ENCODE measurements around the gene CRB2. TPM values are rescaled to one million over a fixed set of nuclear protein-coding genes. Genes with fewer than 3 reads are reported as not detected.

CRB2 gene
- total RNA-seq, 4 donors from 2014 or later = 2.2 to 19.4 (median 3.1) TPM

GRCh38 chr9:123424131-123424530, 68.1 kb downstream of the CRB2 start:
- Histone ChIP-seq H3K27me3 (no peaks in the 10 kb centered on the region), H3K4me3 (no peak overlapping the region), H3K36me3 (no peaks in the 10 kb centered on the region), H3K9me3 (no peaks in the 10 kb centered on the region), H3K27ac (no peak overlapping the region), H3K4me1 (no peaks in the 10 kb centered on the region)
- DNase-seq = peak in 1 of 2 donors; percentile 12
- TF ChIP-seq POLR2A (IDR thresholded peaks at IDR 0.05) (no peak), CTCF (IDR thresholded peaks at IDR 0.05) (no peak)
- intact Hi-C loops (cut with DNase I; ENCODE audit: low total_unique reads) = no loop called here

- Histone ChIP-seq H3K4me3 (no peak overlapping the region), H3K27ac (no peak overlapping the region)
These were observed 68.7 kb downstream of the CRB2 start for GRCh38 chr9:123424552-123425225.

GRCh38 chr9:123425261-123425821, 69.3 kb downstream of the CRB2 start:
- intact Hi-C loops (cut with DNase I; ENCODE audit: low total_unique reads) = no loop called here
- TF ChIP-seq CTCF (IDR thresholded peaks at IDR 0.05) = no peak
- TF ChIP-seq POLR2A (IDR thresholded peaks at IDR 0.05) = no peak
- no peaks in the 10 kb centered on the region for H3K36me3 ChIP-seq
- no peak for DNase-seq
- no peak overlapping the region for H3K27ac ChIP-seq
- H3K4me1 ChIP-seq = no peaks in the 10 kb centered on the region
- no peak overlapping the region for H3K4me3 ChIP-seq
- H3K27me3 ChIP-seq = no peaks in the 10 kb centered on the region
- no peaks in the 10 kb centered on the region for H3K9me3 ChIP-seq

More at GRCh38 chr9:123424552-123425225, 68.7 kb downstream of the CRB2 start:
- DNase-seq = no peak
- H3K9me3 ChIP-seq = no peaks in the 10 kb centered on the region
- no peaks in the 10 kb centered on the region for H3K27me3 ChIP-seq
- H3K4me1 ChIP-seq = no peaks in the 10 kb centered on the region
- no peaks in the 10 kb centered on the region for H3K36me3 ChIP-seq
- intact Hi-C loops (cut with DNase I; ENCODE audit: low total_unique reads) = no loop called here
- TF ChIP-seq CTCF (IDR thresholded peaks at IDR 0.05) (no peak), POLR2A (IDR thresholded peaks at IDR 0.05) (no peak)

GRCh38 chr9:123425836-123426365, 69.9 kb downstream of the CRB2 start:
- no peaks in the 10 kb centered on the region for H3K9me3 ChIP-seq
- no peaks in the 10 kb centered on the region for H3K36me3 ChIP-seq
- no peak overlapping the region for H3K27ac ChIP-seq
- no peak for TF ChIP-seq CTCF (IDR thresholded peaks at IDR 0.05)
- TF ChIP-seq POLR2A (IDR thresholded peaks at IDR 0.05) = no peak
- intact Hi-C loops (cut with DNase I; ENCODE audit: low total_unique reads) = no loop called here
- DNase-seq = no peak
- H3K4me3 ChIP-seq = no peak overlapping the region
- H3K4me1 ChIP-seq = no peaks in the 10 kb centered on the region
- H3K27me3 ChIP-seq = no peaks in the 10 kb centered on the region

DNA sequence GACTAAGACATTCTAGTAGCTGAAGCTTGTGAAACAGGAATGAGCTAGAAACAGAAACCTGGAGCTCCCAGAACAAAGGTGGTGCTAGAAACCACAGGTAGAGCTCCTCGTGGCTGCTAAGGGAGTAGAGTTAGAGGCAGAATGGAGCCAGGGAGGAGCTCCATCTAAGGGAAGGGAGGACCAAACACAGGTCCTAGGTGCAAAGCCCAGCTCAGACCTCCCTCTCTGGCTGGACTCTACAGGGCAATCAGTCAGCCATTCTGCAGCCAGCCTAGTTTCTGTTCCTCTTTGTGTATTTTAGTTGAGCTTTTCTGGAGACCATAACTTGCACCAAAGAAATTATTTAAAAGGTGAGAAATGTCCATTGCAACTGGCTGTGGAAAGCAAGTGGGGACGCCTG, 70.4 kb downstream of the CRB2 start:
- no peak overlapping the region for H3K4me3 ChIP-seq
- intact Hi-C loops (cut with DNase I; ENCODE audit: low total_unique reads) = no loop called here
- DNase-seq = no peak
- H3K36me3 ChIP-seq = no peaks in the 10 kb centered on the region
- H3K27ac ChIP-seq = no peak overlapping the region
- H3K9me3 ChIP-seq = no peaks in the 10 kb centered on the region
- no peaks in the 10 kb centered on the region for H3K27me3 ChIP-seq
- no peaks in the 10 kb centered on the region for H3K4me1 ChIP-seq
- no peak for TF ChIP-seq POLR2A (IDR thresholded peaks at IDR 0.05)
- TF ChIP-seq CTCF (IDR thresholded peaks at IDR 0.05) = no peak
